RWPE2 (cell line): ENCODE results near the gene PNKP.

Experiments
- ATAC-seq: fragments of 200-7000 bp; cut with Tn5 transposase; 3 replicates; pipeline ENCODE4 v1.9.1; 2021; ENCODE audit warnings: low read depth
- DNase-seq: peaks from one replicate; pipeline ENCODE4 v3.0.0-alpha.2; 2020; ENCODE audit warnings: low spot score
- H3K27ac ChIP-seq: fragments of 450-650 bp; 2 replicates; pipeline ENCODE4 v1.5.1; 2017; ENCODE audit warnings: mild to moderate bottlenecking; ENCODE audit not compliant: poor library complexity, severe bottlenecking
- H3K27me3 ChIP-seq: fragments of 250-450 bp; sonication (Bioruptor Pico); 2 replicates; pipeline ENCODE4 v1.5.1; 2021; ENCODE audit warnings: mild to moderate bottlenecking, moderate library complexity; ENCODE audit not compliant: insufficient read depth, poor library complexity, severe bottlenecking
- H3K36me3 ChIP-seq: fragments of 250-450 bp; sonication (Bioruptor Pico); 2 replicates; pipeline ENCODE4 v1.5.1; 2020; ENCODE audit warnings: low read depth, mild to moderate bottlenecking, moderate library complexity
- H3K4me1 ChIP-seq: fragments of 250-450 bp; sonication (Bioruptor Pico); 2 replicates; pipeline ENCODE4 v1.5.1; 2021; ENCODE audit warnings: mild to moderate bottlenecking, moderate library complexity; ENCODE audit not compliant: insufficient read depth, poor library complexity, severe bottlenecking
- H3K4me3 ChIP-seq: fragments of 250-450 bp; sonication (Bioruptor Pico); 2 replicates; pipeline ENCODE4 v1.5.1; 2021; ENCODE audit warnings: mild to moderate bottlenecking, moderate library complexity; ENCODE audit not compliant: severe bottlenecking
- H3K9me3 ChIP-seq: fragments of 250-450 bp; sonication (Bioruptor Pico); 2 replicates; pipeline ENCODE4 v1.5.1; 2021; ENCODE audit warnings: mild to moderate bottlenecking, moderate library complexity; ENCODE audit not compliant: severe bottlenecking
- CTCF ChIP-seq: fragments of 450-650 bp; IDR thresholded peaks from one replicate; pipeline ENCODE4 v1.5.1; 2017; ENCODE audit warnings: mild to moderate bottlenecking, moderate library complexity; ENCODE audit not compliant: poor library complexity, severe bottlenecking

Gene PNKP

GRCh38 chr19:49882643-49883042 is 15.3 kb upstream of the PNKP start:
- Histone ChIP-seq H3K36me3 (peaks cover 38% of the 10 kb centered on the region), H3K27me3 (no peaks in the 10 kb centered on the region), H3K27ac (no peak overlapping the region), H3K4me3 (no peak overlapping the region), H3K9me3 (no peaks in the 10 kb centered on the region), H3K4me1 (no peaks in the 10 kb centered on the region)
- no peak for ATAC-seq
- no peak for DNase-seq
- TF ChIP-seq CTCF: no peak

- Histone ChIP-seq H3K27ac (no peak overlapping the region), H3K36me3 (peaks cover 38% of the 10 kb centered on the region), H3K9me3 (no peaks in the 10 kb centered on the region), H3K4me3 (no peak overlapping the region), H3K27me3 (no peaks in the 10 kb centered on the region), H3K4me1 (no peaks in the 10 kb centered on the region)
- TF ChIP-seq CTCF: no peak
- ATAC-seq (no peak), DNase-seq (no peak)
Observed at GRCh38 chr19:49881672-49882394, 14.5 kb upstream of the PNKP start.

GRCh38 chr19:49881186-49881585 is 13.8 kb upstream of the PNKP start:
- no peak for ATAC-seq
- no peak for DNase-seq
- Histone ChIP-seq H3K27ac (no peak overlapping the region), H3K36me3 (peaks cover 38% of the 10 kb centered on the region), H3K9me3 (no peaks in the 10 kb centered on the region), H3K4me3 (no peak overlapping the region), H3K4me1 (no peaks in the 10 kb centered on the region), H3K27me3 (no peaks in the 10 kb centered on the region)
- TF ChIP-seq CTCF: no peak

- Histone ChIP-seq H3K27ac (no peak overlapping the region), H3K36me3 (peaks cover 38% of the 10 kb centered on the region), H3K27me3 (no peaks in the 10 kb centered on the region), H3K4me3 (no peak overlapping the region), H3K4me1 (no peaks in the 10 kb centered on the region), H3K9me3 (no peaks in the 10 kb centered on the region)
- no peak for ATAC-seq
- no peak for DNase-seq
- TF ChIP-seq CTCF: no peak
Observed at GRCh38 chr19:49880162-49880869, 12.9 kb upstream of the PNKP start.
